Transverse colon (tissue), 4 donors: ENCODE data around the gene NOTO. TPM values are rescaled to one million over a fixed set of nuclear protein-coding genes. Genes with fewer than 3 reads are reported as not detected.

Experiments used
- DNase-seq: peaks from one replicate; pipeline ENCODE4 v3.0.0-alpha.2; 2019
- H3K27ac ChIP-seq, 4 donors: fragments of 200-600 bp; sonication (generic); 2 replicates each; pipeline ENCODE4 v1.5.1; 2016 to 2018; ENCODE audit warnings: inconsistent platforms in 4 of 4
- H3K27me3 ChIP-seq: fragments of 200-600 bp; sonication (generic); 2 replicates; pipeline ENCODE4 v1.5.1; 2017; ENCODE audit warnings: inconsistent platforms
- H3K36me3 ChIP-seq, 4 donors: fragments of 200-600 bp; sonication (generic); 2 replicates each; pipeline ENCODE4 v1.5.1; 2017 to 2019; ENCODE audit warnings: inconsistent platforms in 4 of 4
- H3K4me1 ChIP-seq, 4 donors: fragments of 200-600 bp; sonication (generic); 2 replicates each; pipeline ENCODE4 v1.5.1; 2017 to 2020; ENCODE audit warnings: inconsistent platforms in 4 of 4
- H3K4me3 ChIP-seq, 4 donors: fragments of 200-600 bp; sonication (generic); 1 replicate in 1 of 4; 2 replicates in 3 of 4; pipeline versions ENCODE4 v1.5.1 to v1.6.1; 2017 to 2019; ENCODE audit warnings: inconsistent platforms in 4 of 4
- H3K9me3 ChIP-seq, 2 donors: fragments of 200-600 bp; sonication (generic); 2 replicates each; pipeline ENCODE4 v1.5.1; 2017 to 2019; ENCODE audit warnings: inconsistent platforms in 2 of 2
- EP300 ChIP-seq: sonication (generic); formaldehyde crosslinking; IDR thresholded peaks from one replicate; pipeline ENCODE4 v1.6.1; 2017; ENCODE audit warnings: antibody characterized with exemption, low read depth
- POLR2A ChIP-seq: fragments of 450-650 bp; IDR thresholded peaks from one replicate; pipeline ENCODE4 v1.6.1; 2016; ENCODE audit warnings: antibody characterized with exemption, mild to moderate bottlenecking, moderate library complexity
- POLR2AphosphoS5 ChIP-seq, 3 donors: sonication (generic); formaldehyde crosslinking; IDR thresholded peaks; one replicate each; pipeline ENCODE4 v1.6.1; 2016; ENCODE audit warnings: antibody characterized with exemption in 3 of 3
- WGBS, 2 donors: methylation state at CpG; one replicate each; pipeline ENCODE4 v1.1.5; 2018; ENCODE audit warnings: low coverage in 1 of 2; 5-methylcytosine and 5-hydroxymethylcytosine counted together
- in situ Hi-C, 4 donors: fragments of 200-750 bp; cut with MboI; loops; one replicate each; pipeline versions ENCODE4 v1.15.0 to v1.15.1; 2017; ENCODE audit warnings: low sequenced_read_pairs in 3 of 4, low pct_ligation_motif_present in 1 of 4, low pct_unique_long_range_greater_than_20kb in 1 of 4
- intact Hi-C: fragments of 100-400 bp; cut with DNase I; formaldehyde crosslinking; loops from one replicate; pipeline ENCODE4 v1.15.1; 2023; ENCODE audit warnings: low total_unique reads
- total RNA-seq, 4 donors: library from RNA; depleted of rRNA; stranded (reverse); fragments of >200 nt; gene quantifications; one replicate each; pipeline ENCODE4 v1.1.0, GENCODE V29; 2016
- TF ChIP-seq, protein P1 (sequence below), 5 experiments: fragments of 200-600 bp in 3 of 5; fragments of 450-650 bp in 2 of 5; sonication (generic) in 3 of 5; IDR thresholded peaks; 1 replicate in 2 of 5; 2 replicates in 3 of 5; pipeline ENCODE4 v1.5.1; 2016 to 2017; ENCODE audit warnings: antibody characterized with exemption in 5 of 5, inconsistent platforms in 3 of 5, mild to moderate bottlenecking in 2 of 5, moderate library complexity in 1 of 5

NOTO gene
- total RNA-seq, 4 donors from 2014 or later: not detected

- no peak overlapping the region for H3K4me3 ChIP-seq
- TF ChIP-seq POLR2AphosphoS5 (IDR thresholded peaks at IDR 0.05) (no peak), POLR2A (no peak), EP300 (no peak)
- TF ChIP-seq, protein P1, sequence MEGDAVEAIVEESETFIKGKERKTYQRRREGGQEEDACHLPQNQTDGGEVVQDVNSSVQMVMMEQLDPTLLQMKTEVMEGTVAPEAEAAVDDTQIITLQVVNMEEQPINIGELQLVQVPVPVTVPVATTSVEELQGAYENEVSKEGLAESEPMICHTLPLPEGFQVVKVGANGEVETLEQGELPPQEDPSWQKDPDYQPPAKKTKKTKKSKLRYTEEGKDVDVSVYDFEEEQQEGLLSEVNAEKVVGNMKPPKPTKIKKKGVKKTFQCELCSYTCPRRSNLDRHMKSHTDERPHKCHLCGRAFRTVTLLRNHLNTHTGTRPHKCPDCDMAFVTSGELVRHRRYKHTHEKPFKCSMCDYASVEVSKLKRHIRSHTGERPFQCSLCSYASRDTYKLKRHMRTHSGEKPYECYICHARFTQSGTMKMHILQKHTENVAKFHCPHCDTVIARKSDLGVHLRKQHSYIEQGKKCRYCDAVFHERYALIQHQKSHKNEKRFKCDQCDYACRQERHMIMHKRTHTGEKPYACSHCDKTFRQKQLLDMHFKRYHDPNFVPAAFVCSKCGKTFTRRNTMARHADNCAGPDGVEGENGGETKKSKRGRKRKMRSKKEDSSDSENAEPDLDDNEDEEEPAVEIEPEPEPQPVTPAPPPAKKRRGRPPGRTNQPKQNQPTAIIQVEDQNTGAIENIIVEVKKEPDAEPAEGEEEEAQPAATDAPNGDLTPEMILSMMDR (IDR thresholded peaks at IDR 0.05): no peak
- in situ Hi-C loops: no loop called here
- H3K9me3 ChIP-seq: no peaks in the 10 kb centered on the region
- WGBS, 2 donors: 44 to 83% methylated on average over 1 to 2 of the region's 2 CpGs
- DNase-seq: no peak
- no peaks in the 10 kb centered on the region for H3K4me1 ChIP-seq
- intact Hi-C loops: no loop called here
- peaks cover 0 to 37% (median 17%) of the 10 kb centered on the region in 4 donors for H3K36me3 ChIP-seq
- H3K27ac ChIP-seq: no peak overlapping the region
- no peaks in the 10 kb centered on the region for H3K27me3 ChIP-seq
Observed at GRCh38 chr2:73253400-73253799, 51.0 kb downstream of the NOTO start.

GRCh38 chr2:73253901-73254300, 51.5 kb downstream of the NOTO start:
- intact Hi-C loops: no loop called here
- H3K36me3 ChIP-seq: peaks cover 0 to 32% (median 14%) of the 10 kb centered on the region in 4 donors
- 91% methylated on average over 3 of the region's 3 CpGs; no CpG with 5 or more reads in 1 of the 2 donors for WGBS, 2 donors
- no peak for TF ChIP-seq POLR2A
- no peak for TF ChIP-seq POLR2AphosphoS5 (IDR thresholded peaks at IDR 0.05)
- TF ChIP-seq, protein P1 (IDR thresholded peaks at IDR 0.05): no peak
- TF ChIP-seq EP300: no peak
- no peaks in the 10 kb centered on the region for H3K9me3 ChIP-seq
- no peak overlapping the region for H3K4me3 ChIP-seq
- H3K4me1 ChIP-seq: no peaks in the 10 kb centered on the region
- in situ Hi-C loops: no loop called here
- H3K27me3 ChIP-seq: no peaks in the 10 kb centered on the region
- DNase-seq: no peak
- H3K27ac ChIP-seq: no peak overlapping the region

GRCh38 chr2:73254343-73255006, 52.1 kb downstream of the NOTO start:
- intact Hi-C loops (no loop called here), in situ Hi-C loops (no loop called here)
- TF ChIP-seq, protein P1 (IDR thresholded peaks at IDR 0.05): no peak
- no peak for TF ChIP-seq POLR2A
- no peak for TF ChIP-seq EP300
- TF ChIP-seq POLR2AphosphoS5 (IDR thresholded peaks at IDR 0.05): no peak
- Histone ChIP-seq H3K4me3 (no peak overlapping the region), H3K4me1 (no peaks in the 10 kb centered on the region), H3K27me3 (no peaks in the 10 kb centered on the region), H3K27ac (no peak overlapping the region), H3K9me3 (no peaks in the 10 kb centered on the region), H3K36me3 (peaks cover 0 to 26% (median 11%) of the 10 kb centered on the region in 4 donors)
- 91 to 96% methylated on average over 4 to 7 of the region's 7 CpGs for WGBS, 2 donors
- no peak for DNase-seq

DNA sequence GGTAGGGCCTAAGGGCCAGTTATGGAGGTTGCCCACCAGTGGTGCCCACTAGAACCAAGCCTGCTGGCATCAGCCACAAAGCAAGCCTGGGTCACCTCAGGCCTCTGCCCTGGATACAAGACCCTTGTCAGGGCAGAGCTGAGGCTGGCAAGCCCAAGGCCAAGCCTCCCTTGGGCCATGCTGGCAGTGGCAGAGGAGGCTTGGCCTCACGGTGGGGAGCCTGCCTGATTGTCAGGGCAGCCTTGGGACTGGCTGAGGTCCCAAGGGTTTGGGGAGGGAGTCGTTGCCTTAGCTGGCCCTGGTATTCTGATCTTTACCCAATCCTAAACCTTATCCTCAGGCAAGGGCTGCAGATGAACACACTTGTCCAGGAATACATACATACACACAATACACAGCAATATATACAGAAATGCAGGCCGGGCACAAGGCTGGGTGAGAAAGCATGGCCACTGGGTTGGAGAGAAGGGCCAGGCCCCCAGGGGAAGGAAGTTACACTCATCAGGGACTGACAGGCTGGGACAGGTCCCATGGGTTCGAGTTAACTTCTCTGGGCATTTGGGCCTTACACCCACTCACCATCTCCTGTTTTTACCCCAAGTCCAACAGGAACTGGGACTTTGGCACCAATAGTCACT, 52.8 kb downstream of the NOTO start:
- H3K4me3 ChIP-seq: no peak overlapping the region
- no peaks in the 10 kb centered on the region for H3K27me3 ChIP-seq
- peaks cover 0 to 20% (median 8%) of the 10 kb centered on the region in 4 donors for H3K36me3 ChIP-seq
- in situ Hi-C loops: no loop called here
- DNase-seq: no peak
- H3K9me3 ChIP-seq: no peaks in the 10 kb centered on the region
- TF ChIP-seq EP300: no peak
- TF ChIP-seq POLR2AphosphoS5 (IDR thresholded peaks at IDR 0.05): no peak
- no peak for TF ChIP-seq POLR2A
- TF ChIP-seq, protein P1 (IDR thresholded peaks at IDR 0.05): no peak
- H3K4me1 ChIP-seq: no peaks in the 10 kb centered on the region
- H3K27ac ChIP-seq: no peak overlapping the region
- 74% methylated on average over 4 of the region's 4 CpGs; no CpG with 5 or more reads in 1 of the 2 donors for WGBS, 2 donors
- intact Hi-C loops: no loop called here
